ENCODE measurements around the gene KCNK10. TPM values are rescaled to one million over a fixed set of nuclear protein-coding genes. Genes with fewer than 3 reads are reported as not detected.

KCNK10 gene
- total RNA-seq, 2 experiments from 2014 or later, result 0.68 to 0.73 TPM

DNA sequence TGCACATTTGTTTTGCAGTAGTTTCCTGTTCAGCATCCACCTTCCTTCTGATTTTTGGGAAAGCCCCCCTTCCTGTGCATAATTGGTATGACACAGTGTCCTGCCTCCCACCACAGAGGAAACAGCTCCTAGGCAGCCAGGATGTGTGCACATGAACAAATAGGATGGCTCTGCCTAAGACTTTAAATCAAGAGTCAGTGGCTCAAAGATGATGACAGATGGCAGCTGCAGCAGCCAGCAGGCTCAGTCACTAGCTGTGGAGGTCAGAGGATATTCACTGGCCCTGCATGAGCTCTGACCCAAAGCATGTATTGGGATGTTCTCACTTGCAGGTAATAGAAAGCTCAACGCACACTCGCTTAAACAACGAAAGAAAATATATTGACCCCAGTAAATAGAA is 90.3 kb downstream of the KCNK10 start:
- no TSS peak for BruUV-seq (replicated peaks)
- no peaks in the 10 kb centered on the region for H3K36me3 ChIP-seq (ENCODE audit: insufficient read depth, low read length)
- no peaks in the 10 kb centered on the region for H3K9me2 ChIP-seq (ENCODE audit: insufficient read depth, low read length)
- H3K4me2 ChIP-seq (ENCODE audit: low read length), result no peak overlapping the region
- no peak overlapping the region for H3K4me3 ChIP-seq (ENCODE audit: low read depth, low read length, poor library complexity, severe bottlenecking)
- ChIA-PET POLR2A (no interaction called here), CTCF (ENCODE audit: unreplicated experiment) (no interaction called here)
- H3K9me3 ChIP-seq (ENCODE audit: low read length), result no peaks in the 10 kb centered on the region
- intact Hi-C loops (cut with micrococcal nuclease; ENCODE audit: unreplicated experiment), result no loop called here
- H4K20me1 ChIP-seq (ENCODE audit: insufficient read depth, low read length), result no peaks in the 10 kb centered on the region
- no peaks in the 10 kb centered on the region for H3K4me1 ChIP-seq (ENCODE audit: insufficient read depth, low read length, poor library complexity, severe bottlenecking)
- DNase-seq (ENCODE audit: low spot score), result no peak
- no peak overlapping the region for H2AFZ ChIP-seq (ENCODE audit: low read length)
- H3K79me2 ChIP-seq (ENCODE audit: insufficient read depth, low read depth, low read length), result no peaks in the 10 kb centered on the region
- no peak for TF ChIP-seq CTCF (conservative IDR thresholded peaks at IDR 0.05; ENCODE audit: low read length)
- no peak for TF ChIP-seq EZH2phosphoT487 (IDR thresholded peaks at IDR 0.05; ENCODE audit: borderline replicate concordance, low read depth, low read length)
- no peak overlapping the region for H3K27ac ChIP-seq (ENCODE audit: low read depth, low read length, poor library complexity, severe bottlenecking)

GRCh38 chr14:88231603-88232002 is 91.5 kb downstream of the KCNK10 start:
- Histone ChIP-seq H2AFZ (ENCODE audit: low read length) (no peak overlapping the region), H4K20me1 (ENCODE audit: insufficient read depth, low read length) (no peaks in the 10 kb centered on the region), H3K4me3 (ENCODE audit: low read depth, low read length, poor library complexity, severe bottlenecking) (no peak overlapping the region), H3K9me3 (ENCODE audit: low read length) (no peaks in the 10 kb centered on the region), H3K79me2 (ENCODE audit: insufficient read depth, low read depth, low read length) (no peaks in the 10 kb centered on the region), H3K36me3 (ENCODE audit: insufficient read depth, low read length) (no peaks in the 10 kb centered on the region), H3K4me2 (ENCODE audit: low read length) (no peak overlapping the region), H3K4me1 (ENCODE audit: insufficient read depth, low read length, poor library complexity, severe bottlenecking) (no peaks in the 10 kb centered on the region), H3K9me2 (ENCODE audit: insufficient read depth, low read length) (no peaks in the 10 kb centered on the region), H3K27ac (ENCODE audit: low read depth, low read length, poor library complexity, severe bottlenecking) (no peak overlapping the region)
- POLR2A ChIA-PET, result no interaction called here
- DNase-seq (ENCODE audit: low spot score), result no peak
- no peak for TF ChIP-seq EZH2phosphoT487 (IDR thresholded peaks at IDR 0.05; ENCODE audit: borderline replicate concordance, low read depth, low read length)
- no peak for TF ChIP-seq CTCF (conservative IDR thresholded peaks at IDR 0.05; ENCODE audit: low read length)
- intact Hi-C loops (cut with micrococcal nuclease; ENCODE audit: unreplicated experiment), result no loop called here
- CTCF ChIA-PET (ENCODE audit: unreplicated experiment), result no interaction called here
- no TSS peak for BruUV-seq (replicated peaks)

GRCh38 chr14:88229428-88229827 is 93.6 kb downstream of the KCNK10 start:
- Histone ChIP-seq H3K9me2 (ENCODE audit: insufficient read depth, low read length) (no peaks in the 10 kb centered on the region), H3K36me3 (ENCODE audit: insufficient read depth, low read length) (no peaks in the 10 kb centered on the region), H3K4me1 (ENCODE audit: insufficient read depth, low read length, poor library complexity, severe bottlenecking) (no peaks in the 10 kb centered on the region), H3K9me3 (ENCODE audit: low read length) (no peaks in the 10 kb centered on the region), H3K27ac (ENCODE audit: low read depth, low read length, poor library complexity, severe bottlenecking) (no peak overlapping the region), H3K79me2 (ENCODE audit: insufficient read depth, low read depth, low read length) (no peaks in the 10 kb centered on the region), H4K20me1 (ENCODE audit: insufficient read depth, low read length) (no peaks in the 10 kb centered on the region), H3K4me3 (ENCODE audit: low read depth, low read length, poor library complexity, severe bottlenecking) (no peak overlapping the region), H3K4me2 (ENCODE audit: low read length) (no peak overlapping the region), H2AFZ (ENCODE audit: low read length) (no peak overlapping the region)
- TF ChIP-seq EZH2phosphoT487 (IDR thresholded peaks at IDR 0.05; ENCODE audit: borderline replicate concordance, low read depth, low read length), result no peak
- TF ChIP-seq CTCF (conservative IDR thresholded peaks at IDR 0.05; ENCODE audit: low read length), result no peak
- ChIA-PET CTCF (ENCODE audit: unreplicated experiment) (no interaction called here), POLR2A (no interaction called here)
- no TSS peak for BruUV-seq (replicated peaks)
- intact Hi-C loops (cut with micrococcal nuclease; ENCODE audit: unreplicated experiment), result no loop called here
- no peak for DNase-seq (ENCODE audit: low spot score)

Data from OCI-LY7 (cell line).